Fibroblast of skin of right quadriceps (primary cell): ENCODE data around the gene TRAPPC14.
"Not testable (repeated sequence)": the region's sequence is repeated elsewhere in the genome, so short reads cannot be mapped to it uniquely, and the experiment has no call there.

Source experiments
- DNase-seq: peaks from one replicate; pipeline ENCODE4 v3.0.0-alpha.2; 2013

The TRAPPC14 gene

GRCh38 chr7:100158229-100159098 lies at the start of gene TRAPPC14:
Gene TRAPPC14, minus strand, starts transcription at chr7:100158723. Its CDS starts 224 bp downstream, at chr7:100158499.
- peak; percentile 80 for DNase-seq

- no peak for DNase-seq
Observed at GRCh38 chr7:100204454-100204853, 45.9 kb upstream of the TRAPPC14 start.

DNA sequence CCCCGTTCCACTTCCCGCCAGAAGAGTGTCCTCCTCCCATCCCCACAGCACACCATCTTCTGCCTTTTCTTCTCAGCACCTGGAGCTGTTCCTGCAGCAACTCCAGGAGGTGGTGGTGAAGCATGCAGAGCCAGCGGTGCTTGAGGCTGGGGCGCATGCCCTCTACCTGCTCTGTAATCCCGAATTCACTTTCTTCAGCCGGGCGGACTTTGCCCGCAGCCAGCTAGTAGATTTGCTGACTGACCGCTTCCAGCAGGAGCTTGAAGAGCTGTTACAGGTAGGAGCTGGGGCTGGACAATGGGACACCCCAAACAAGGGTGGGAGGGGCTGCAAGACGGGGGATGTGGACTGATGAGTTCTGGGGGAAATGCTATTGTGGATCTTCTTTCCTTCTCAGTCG lies 42.2 kb upstream of the TRAPPC14 start:
- DNase-seq: no peak

DNA sequence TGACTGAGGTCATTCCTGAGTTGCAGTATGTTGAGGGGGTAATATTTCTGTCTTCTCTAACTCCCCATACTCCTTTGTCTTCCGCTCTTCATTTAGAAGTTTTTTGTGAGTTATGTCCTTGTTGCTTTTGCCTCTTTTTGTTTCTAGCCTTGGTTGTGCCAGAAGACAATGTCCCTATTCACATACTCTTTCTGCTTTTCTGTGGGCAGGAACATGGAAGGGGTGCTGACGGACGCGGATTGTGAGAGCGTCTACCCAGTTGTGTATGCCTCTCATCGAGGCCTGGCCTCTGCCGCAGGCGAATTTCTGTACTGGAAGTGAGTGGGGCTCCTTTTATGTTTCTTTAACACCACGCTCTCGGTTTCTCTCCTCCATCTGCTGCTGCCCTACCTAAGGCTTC lies 39.7 kb upstream of the TRAPPC14 start:
- DNase-seq: no peak

- not testable (repeated sequence) for DNase-seq
Observed at GRCh38 chr7:100195901-100196322, 37.4 kb upstream of the TRAPPC14 start.

- no peak for DNase-seq
Observed at GRCh38 chr7:100195222-100195621, 36.7 kb upstream of the TRAPPC14 start.

DNA sequence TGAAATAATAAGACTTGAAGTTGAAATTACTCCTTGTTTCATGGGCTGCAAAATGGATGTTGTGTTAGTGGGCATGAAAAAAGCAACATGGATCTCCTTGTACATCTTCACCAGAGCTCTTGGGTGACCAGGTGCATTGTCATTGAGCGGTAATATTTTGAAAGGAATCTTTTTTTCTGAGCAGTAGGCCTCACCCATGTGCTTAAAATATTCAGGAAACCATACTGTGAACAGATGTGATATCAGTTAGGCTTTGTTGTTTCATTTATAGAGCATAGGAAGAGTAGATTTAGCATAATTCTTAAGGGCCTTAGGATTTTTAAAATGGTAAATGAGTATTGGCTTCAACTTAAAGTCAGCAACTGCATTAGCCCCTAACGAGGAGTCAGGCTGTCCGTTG lies 34.4 kb upstream of the TRAPPC14 start:
- no peak for DNase-seq

GRCh38 chr7:100192281-100192862 lies 33.8 kb upstream of the TRAPPC14 start:
- DNase-seq: not testable (repeated sequence)

- DNase-seq: peak; percentile 55
Observed at GRCh38 chr7:100191775-100192174, 33.3 kb upstream of the TRAPPC14 start.

GRCh38 chr7:100190048-100190711 lies 31.7 kb upstream of the TRAPPC14 start:
- peak; percentile 65 for DNase-seq

DNA sequence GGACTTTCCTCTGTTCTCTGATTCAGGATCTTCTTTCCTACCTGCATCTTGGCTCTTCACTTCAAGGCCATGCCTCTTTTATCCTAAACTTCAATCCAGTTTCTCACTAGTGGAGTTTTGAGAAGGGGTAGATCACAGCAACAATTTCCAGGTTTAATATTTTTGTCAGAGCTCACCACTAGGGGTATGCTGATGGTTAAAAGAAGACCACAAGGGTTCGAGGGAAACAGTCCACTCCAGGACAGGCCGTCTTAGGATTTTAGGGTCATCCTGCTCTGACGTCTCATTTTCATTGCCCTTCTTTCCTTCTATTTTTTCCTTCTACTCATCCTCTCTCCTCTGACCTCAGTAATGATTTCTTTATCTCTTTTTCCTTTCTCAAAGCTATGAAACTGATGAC lies 30.5 kb upstream of the TRAPPC14 start:
- no peak for DNase-seq

GRCh38 chr7:100185726-100186125 lies 27.2 kb upstream of the TRAPPC14 start:
- no peak for DNase-seq

GRCh38 chr7:100183090-100183489 lies 24.6 kb upstream of the TRAPPC14 start:
- DNase-seq: not testable (repeated sequence)

DNA sequence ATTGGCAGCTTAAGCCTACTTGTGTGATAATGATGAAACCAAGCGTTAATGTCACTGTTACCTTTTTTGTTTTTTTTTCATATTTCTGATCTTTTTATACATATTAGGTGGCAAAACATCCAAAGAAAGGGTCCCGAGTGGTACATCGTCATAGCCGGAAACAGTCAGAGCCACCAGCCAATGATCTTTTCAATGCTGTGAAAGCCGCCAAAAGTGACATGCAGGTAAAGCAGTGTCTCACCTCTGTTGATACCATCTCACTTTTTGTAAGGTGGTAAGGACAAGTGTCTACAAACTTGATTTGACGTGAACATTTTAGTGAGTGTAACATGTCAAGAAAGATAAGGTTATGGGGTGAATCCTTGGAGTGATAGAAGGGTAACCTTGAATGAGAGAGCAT lies 24.1 kb upstream of the TRAPPC14 start:
- not testable (repeated sequence) for DNase-seq

DNA sequence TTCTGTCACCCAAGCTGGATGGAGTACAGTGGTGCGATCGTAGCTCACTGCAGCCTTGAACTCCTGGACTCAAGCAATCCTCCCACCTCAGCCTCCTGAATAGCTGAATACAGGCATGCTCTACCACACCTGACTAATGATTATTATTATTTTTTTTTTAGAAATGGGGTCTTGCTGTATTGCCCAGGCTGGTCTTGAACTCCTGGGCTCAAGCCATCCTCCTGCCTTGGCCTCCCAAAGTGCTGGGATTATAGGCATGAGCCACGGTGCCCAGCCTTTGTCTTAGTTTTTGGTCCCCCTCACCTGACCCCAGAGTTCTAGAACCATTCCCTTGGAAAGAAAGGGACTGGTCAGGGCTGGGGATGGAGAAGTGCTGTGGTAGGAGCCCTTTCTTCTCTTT lies 21.6 kb upstream of the TRAPPC14 start:
- DNase-seq: not testable (repeated sequence)

- DNase-seq: peak; percentile 98
Observed at GRCh38 chr7:100177045-100178001, 18.8 kb upstream of the TRAPPC14 start, which contains the start of the genes GPC2 and STAG3. Gene GPC2, minus strand, starts transcription at chr7:100177381. Its CDS starts 182 bp downstream, at chr7:100177199. Gene STAG3, plus strand, starts transcription at chr7:100177918. Its CDS starts 2,639 bp downstream, at chr7:100180557.

- no peak for DNase-seq
Observed at GRCh38 chr7:100176096-100177044, 17.8 kb upstream of the TRAPPC14 start.

GRCh38 chr7:100175296-100175935 lies 16.9 kb upstream of the TRAPPC14 start:
- no peak for DNase-seq

- DNase-seq: no peak
Observed at GRCh38 chr7:100174582-100174981, 16.1 kb upstream of the TRAPPC14 start.

GRCh38 chr7:100173806-100174495 lies 15.4 kb upstream of the TRAPPC14 start:
- no peak for DNase-seq
